Stimulated activated CD4-positive, alpha-beta T cell treated with anti-CD3 and anti-CD28 coated beads, Interleukin-1b, Interleukin-23, amount 100 ng/mL, for 1 hour (primary cell): ENCODE measurements around the gene CFAP77.

Experiments
- DNase-seq, 2 donors: peaks; one replicate each; pipeline ENCODE4 v3.0.0-alpha.2; 2020; ENCODE audit warnings: low read depth in 2 of 2

Gene CFAP77

DNA sequence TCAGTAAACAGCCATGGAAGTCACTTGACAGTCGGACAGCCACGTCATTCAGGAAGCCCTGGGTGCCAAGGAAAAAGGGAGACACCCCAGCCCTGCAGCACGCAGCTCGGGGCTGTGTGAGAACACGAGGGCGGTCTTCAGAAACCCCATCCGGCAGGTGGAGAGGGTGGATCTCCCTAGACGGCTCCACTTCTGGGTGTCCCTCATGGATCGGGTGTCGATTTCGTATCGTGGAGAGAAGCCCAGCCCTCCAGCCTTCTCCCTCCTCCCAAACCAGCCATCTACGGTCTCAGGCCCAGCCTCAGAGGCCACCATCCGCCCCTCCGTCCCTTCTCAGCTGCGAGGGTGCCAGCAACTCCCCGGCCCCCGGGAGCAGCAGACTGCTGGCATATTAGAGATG lies 106.9 kb downstream of the CFAP77 start:
- no peak for DNase-seq

DNA sequence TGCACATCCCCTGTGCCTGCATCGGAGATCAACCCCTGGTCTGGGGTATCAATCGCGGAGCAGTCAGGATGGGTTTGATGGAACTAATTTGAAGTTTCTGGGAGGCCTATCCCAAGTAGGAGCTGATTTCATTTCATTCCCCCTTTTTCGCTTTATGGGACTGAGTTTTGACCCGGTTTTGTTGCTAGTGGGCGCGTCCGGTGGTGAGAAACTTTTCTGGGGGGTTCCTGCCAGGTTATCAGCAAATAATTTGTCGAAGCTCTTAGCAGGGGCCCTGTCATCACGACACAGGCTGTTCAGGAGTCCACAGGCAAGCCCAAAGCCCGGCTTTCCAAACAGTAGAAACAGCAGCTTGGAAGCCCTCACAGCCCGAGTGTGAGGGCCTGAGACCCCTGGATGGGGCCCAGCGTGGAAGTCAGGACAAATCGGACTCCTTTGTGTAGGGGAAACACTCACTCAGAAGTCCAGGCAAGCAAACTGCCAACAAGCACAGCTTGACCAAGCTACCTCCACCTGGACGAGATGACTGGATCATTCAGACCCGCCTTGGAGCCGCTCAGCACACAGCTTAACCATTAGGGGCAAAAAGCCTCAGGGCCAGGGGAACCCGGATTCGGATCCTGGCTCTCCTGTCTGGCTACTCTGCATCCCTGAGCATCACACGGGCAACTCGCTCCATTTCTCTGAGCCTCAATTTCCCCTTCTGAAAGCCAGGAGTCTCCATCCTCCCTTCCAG lies 108.0 kb downstream of the CFAP77 start:
- no peak for DNase-seq

DNA sequence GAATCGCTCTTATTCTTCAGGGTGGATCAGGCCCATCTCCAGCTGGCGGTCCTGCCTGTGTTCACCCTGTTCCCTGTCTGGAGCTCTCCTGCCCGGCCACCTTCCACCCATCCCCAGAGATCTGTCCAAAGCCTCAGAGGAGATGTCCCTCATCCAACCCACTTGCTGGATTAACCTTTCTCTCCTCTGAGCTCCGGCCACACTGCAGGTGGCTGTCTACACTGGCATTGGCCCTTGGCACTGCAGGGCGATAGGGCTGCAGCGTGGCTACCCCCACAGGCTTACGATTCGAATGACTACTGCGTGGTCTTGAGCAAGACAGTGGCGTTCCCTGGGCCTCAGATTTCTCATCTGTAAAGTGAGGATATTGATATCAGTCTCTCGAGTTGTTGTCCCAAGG lies 108.6 kb downstream of the CFAP77 start:
- DNase-seq = no peak

DNA sequence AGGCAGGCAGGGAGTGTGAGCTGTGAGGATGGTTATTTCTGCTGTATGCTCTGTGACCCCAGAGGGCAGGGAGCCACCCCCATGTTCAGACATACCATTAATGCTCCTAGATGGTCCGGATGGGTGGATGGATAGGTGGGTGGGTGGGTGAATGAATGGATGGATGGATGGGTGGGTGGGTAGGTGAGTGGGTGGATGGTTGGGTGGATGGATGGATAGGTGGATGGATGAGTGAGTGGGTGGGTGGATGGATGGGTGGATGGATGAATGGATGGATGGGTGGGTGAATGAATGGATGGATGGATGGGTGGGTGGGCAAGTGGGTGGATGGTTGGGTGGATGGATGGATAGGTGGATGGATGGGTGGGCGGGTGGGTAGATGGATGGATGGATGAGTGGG lies 109.0 kb downstream of the CFAP77 start:
- DNase-seq = no peak

DNA sequence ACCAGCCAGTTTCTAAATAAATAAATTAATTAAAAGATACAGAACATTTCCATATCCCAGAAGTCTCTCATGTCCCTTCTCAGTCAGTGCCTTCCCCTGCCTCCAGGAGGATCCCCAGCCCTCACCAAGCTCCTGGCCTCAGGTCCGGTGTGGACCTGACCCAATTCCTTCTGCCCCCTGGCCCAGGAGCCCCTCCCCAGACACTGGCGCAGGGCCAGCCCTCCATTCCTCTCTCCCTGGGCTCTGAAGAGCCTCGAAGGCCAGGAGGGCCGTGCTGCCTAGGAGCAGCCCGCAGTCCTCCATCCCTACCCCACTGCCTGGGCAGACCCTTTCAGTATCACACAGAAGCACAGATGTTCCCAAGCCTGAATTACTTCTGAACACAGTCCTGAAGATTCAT lies 110.6 kb downstream of the CFAP77 start:
- no peak for DNase-seq

DNA sequence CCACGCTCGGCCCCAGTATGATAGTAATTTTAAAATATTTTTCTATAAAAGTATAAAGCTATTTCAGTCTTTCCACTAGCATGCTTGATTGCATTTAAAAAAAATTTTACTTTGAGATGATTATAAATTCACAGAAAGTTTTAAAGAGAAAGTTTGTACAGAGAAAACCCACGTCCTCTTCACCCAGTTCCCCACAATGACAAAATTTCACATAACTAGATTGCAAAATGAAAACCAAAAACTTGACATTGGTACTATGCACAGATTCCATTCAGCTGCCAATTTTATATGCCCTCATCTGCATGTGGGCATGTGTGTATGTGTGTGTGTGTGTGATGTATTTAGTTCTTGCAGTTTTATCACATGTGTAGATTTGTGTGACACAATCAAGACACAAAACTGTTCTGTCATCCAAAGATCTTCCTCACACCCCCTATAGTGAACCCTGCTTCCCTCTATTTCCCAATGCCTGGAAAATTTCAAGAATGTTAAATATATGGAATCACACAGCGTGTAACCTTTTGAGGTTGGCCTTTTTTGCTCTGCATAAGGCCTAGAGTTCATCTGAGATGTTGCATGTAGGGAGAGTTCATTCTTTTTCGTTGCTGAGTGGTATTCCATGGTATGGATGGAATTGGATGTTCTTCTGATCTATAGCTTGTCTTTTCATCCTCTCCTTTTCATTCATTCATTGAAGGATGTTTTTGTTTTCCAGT lies 115.5 kb downstream of the CFAP77 start:
- no peak for DNase-seq

DNA sequence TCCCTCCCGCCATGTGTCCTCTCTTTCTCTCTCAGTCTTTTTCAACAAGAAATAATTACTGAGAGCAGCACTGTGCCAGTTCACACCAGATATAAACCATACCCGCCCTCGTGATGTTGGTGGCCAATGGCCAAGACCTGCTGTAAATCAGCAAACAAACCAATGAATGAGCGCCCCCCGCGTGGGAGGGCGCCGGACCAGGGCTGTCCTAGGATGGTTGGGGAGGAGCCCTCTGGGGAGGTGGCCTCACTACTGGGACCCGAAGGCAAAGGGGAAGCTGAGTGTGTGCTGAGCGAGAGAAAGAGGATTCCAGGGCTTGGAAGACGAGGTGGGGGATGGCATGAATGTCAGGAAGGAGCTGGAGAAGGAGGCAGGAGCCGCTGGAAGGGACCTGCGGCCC lies 121.2 kb downstream of the CFAP77 start:
- no peak for DNase-seq

DNA sequence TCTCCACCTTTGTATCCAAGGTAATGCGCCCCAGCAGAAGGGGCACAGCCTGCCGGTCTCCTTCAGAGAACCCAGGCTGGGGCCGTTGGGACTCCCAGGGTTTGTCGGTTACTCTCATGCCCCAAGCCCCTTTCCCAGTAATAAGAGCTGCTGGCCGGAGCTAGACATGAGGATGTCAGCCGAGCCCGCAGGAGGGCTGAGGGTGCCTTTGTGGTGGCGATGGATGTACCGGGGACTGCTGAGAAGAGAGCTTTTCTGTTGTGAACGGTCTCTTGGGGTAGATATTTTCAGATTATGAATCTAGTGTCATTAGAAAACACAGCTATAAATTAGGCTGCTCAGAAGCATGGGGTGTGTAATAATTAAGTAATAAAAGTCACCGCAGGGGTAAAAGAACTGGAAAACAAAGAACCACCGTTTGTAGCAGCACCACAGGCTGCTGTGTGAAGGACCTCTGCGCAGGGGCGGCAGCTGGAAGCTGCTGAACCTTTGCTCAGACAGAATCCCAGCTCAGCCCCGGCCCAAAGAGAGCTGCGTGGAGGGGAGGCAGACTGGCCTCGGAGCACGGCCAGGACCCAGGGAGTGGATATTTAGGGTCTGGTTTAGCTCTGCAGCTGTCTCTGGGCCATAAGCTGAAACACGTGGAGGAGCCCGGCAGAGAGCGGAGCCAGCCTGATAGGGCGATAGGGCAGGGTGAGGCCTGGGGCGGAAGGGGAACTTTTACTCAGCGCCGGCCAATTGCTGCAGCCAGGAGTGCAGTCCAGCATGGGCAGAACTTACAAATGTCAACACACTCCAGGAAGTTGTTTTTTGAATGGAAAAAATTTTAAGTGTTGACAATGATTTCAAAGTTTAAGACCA lies 121.9 kb downstream of the CFAP77 start:
- no peak for DNase-seq

DNA sequence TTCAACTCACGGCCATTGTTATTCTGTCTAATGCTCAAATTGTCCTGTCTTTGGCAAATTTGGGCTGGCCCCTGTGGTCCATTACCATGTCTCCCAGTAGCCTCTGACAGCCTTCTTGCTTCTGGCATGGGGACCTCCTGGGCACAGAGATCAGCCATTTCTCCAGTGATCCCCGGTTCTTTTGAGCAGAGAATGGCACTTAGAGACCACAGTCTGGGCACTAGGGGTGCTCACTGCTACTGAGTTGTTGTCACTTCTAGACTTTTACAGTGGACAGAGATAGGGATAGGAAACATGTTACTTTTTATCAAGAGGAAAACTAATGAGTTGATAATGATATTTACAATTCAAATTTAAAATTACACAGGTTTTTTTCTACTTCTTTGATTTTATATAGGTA lies 124.8 kb downstream of the CFAP77 start:
- no peak for DNase-seq

DNA sequence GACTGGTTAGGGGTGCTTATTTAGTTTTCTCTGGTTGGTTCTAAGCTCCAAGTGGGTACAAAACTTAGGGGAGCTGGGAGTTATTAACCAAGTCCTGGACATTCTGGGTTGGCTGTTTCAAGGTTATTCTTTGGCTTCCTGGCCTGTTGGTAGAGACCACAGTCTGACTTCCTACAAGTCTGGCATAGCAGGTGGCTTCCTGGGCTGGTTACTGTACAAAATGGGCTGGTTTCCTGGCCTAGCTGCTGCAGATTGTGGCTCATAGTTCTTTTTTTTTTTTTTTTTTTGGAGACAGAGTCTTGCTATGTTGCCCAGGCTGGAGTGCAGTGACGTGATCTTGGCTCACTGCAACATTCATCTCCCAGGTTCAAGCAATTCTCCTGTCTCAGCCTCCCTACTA lies 126.1 kb downstream of the CFAP77 start:
- DNase-seq = no peak

DNA sequence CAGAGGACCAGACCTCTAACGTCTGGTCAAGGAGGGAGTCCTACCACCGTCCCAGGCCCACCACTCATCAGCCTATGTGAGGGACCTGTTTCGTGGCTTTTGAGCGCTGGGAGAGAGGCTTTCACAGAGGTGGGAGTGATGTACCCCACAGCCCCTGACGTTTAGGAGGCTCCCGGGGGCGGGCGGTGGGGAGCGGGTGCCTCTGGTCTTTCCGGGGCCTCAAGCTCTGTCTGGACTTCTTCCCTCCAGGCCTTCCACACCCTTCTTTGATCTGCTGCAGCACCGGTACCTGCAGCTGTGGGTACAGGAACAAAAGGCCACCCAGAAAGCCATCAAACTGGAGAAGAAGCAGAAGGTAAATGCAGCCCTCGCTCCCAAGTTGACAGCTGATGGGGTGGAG lies 127.3 kb downstream of the CFAP77 start:
- DNase-seq = no peak

DNA sequence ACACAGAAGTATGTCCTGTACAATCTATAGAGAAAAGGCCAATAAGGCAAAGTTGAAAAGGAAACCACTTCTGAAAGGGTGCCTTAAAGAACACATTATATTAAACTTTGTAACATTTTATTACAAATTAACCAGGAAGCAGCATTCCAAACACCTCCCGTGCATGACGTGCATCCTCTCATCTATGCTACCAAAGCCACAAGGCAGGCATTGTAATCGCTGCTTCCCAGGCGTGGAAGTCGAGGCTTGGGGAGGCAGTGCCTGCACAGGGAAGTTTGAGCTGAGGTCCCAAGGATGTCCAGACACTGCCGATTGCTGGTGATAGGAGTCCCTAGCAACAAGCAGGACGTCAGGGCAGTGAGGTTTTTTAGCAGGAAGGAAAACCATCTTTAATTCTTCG lies 128.1 kb downstream of the CFAP77 start:
- no peak for DNase-seq

DNA sequence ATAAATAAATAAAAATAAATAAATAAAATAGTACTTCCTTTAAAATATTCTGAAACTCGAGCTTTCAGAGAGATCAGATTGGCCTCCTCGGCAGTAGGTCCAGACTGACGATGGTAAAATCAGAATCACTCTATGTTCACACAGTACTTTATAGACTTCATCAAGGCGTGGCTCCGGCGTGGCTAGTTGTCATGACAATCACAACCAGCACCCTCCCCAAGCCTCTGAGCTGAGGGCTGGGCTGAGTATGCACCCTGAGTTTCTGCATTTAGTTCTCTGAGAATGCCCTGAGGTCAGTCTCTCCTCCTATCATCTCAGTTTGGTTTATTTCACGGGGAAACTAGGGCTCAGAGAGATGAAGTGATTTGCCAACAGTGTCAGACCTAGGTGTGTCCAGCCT lies 129.1 kb downstream of the CFAP77 start:
- DNase-seq = no peak

DNA sequence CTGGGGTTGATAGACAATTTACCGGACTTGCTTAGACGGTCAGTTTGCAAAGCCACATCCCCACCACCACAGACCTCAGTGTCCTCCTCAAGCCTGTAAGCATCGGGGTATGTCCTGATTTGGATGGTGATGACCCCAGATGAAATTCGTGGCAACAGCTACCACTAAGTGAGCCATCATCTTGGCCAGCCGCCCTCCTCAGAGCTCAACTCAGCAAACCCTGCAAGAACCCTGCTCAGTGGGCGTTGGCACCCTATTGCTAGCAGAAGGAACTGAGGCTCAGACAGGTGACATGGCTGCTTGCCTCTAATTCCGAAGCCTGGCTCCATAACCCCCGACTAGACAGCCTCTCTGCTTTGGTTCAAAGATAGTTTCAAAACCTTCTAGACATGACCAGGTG lies 131.0 kb downstream of the CFAP77 start:
- DNase-seq = no peak

DNA sequence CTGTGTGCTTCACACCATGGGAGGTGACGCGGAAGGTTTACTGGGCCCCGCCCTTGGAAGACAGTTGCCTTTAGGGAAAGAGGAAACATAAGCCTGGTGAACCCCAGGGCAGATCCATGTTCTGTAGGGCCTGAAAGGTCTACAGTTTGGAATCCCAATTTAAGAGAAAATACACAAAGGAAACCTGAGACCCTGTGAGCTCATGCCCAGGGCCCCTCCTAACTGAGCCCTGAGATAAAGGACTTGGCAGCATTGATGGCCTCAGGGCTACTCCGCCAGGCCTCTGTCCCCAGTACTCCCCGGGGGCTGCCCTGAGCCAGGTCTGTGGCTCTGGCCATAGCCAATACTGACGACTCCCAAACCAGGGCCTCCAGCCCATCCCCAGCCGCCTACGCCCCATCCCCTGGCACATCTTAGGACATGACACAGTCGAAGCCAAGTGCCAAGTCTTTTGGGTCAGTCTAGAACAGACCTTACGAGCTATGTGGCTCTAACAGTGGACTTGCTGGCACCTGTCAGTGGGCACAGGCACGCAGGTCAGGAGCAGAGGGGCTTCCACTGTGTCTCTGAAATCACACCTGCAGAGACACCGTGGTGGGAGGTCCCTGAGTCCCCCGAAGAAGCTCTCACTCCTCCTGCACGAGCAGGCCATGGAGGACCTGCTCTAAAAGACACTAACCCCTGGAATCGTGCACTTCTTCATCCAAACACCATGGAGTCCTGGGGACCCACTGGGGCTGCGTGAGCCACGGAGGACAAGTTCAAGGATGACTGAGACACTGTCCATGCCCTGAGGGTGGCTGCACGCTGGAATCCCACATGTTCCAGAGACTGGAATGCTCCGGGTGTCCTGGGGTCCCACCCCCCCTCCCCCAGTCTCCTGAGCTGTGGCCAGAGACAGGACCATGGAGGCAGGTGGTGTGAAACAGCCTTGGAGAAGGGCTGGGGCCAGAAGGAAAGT lies 132.1 kb downstream of the CFAP77 start:
- DNase-seq = no peak

DNA sequence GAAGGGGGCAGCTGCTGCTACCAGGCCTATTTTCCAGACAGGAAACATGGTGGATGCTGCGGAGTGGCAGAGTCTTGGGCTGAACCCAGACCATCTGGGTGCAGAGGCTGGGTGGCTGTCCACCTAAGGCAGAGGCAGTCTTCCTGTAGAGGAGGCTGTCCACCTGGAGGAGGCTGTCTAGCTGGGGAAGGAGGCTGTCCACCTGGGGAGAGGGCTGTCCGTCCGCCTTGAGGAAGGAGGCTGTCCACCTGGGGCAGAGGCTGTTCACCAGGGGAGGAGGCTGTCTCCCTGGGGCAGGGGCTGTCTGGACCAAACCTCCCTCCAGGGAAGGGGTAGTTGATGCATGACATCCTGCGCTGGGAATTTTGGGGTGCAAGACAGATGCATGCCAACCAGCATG lies 133.2 kb downstream of the CFAP77 start:
- DNase-seq = no peak

DNA sequence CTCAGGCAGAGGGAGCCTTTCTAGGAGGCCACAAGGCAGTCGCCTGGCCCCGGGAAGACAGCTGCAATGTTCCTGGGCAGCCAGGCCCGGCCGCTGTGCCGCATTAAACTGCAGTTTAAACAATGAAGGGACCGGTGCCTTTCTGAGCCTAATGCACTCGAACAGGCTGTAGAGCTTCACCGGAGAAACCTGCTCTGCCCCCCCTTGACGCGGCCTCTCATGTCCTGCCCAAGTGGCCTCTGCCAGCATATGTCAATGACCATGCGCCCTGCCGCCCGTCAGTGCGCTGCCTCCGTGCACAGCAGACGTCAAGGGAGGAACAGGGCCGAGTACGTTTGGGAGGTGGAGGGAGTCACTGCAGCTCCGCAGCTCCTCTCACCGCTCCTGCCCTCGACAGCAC lies 133.9 kb downstream of the CFAP77 start:
- DNase-seq = no peak

DNA sequence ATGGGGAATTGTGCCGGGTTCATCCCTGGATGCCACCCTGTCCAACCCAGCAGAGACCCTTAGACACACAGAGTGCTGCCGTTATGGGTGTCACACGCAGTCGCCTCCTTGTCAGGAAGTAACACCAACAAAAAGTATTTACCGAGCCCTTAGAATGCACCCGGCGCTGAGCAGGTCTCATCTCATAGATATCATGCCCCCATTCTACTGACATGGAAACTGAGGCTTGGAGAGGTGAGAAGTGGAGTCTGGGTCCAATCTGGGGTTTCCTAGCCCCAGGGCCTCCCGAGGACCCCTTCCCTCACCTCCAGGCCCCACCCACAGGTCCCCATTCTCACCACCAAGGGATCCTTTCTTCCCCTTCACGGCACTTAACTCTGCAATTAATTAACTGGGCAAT lies 135.6 kb downstream of the CFAP77 start:
- no peak for DNase-seq

DNA sequence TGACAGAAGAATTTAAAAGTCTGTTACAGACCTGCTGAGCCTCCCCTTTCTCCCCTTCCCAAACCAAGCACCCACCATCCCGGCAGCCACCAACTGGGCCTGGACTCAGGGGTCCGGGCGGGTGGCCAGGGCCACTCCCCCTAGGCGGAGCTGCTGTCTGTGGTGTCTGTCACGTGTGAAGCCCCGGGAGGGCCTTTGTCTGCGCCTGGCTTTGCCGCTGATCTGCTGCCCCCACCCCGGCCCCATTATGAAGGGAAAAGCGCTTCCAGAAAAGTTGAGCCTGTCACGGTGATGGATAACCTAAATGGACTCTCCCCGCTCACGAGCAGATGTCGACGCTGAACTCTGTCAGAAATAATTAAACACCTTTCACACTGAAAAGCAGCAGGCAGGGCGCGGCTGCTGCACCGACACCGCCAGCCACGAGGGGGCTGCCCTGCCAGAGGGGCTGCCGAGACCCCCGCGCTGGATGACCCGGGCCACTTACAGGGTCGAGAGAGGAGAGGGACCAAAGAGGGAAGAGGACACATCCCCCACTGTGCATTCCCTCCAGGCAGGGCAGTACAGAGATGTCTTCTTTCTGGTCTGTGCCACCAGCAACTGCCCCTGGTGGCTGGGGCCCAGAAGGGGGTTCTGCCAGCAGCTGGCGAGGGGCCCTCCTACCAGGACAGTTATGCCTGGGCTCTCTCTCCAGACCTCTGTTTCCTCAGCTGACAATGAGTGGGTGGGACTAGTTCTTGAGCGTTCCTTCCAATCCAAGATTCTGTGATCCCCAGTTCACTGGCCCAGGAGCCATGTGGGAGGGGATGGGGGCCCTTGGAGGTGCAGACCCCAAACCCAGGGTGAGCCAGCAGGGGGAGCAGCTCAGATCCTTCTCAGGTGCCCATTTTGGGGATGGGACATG lies 136.4 kb downstream of the CFAP77 start:
- no peak for DNase-seq

DNA sequence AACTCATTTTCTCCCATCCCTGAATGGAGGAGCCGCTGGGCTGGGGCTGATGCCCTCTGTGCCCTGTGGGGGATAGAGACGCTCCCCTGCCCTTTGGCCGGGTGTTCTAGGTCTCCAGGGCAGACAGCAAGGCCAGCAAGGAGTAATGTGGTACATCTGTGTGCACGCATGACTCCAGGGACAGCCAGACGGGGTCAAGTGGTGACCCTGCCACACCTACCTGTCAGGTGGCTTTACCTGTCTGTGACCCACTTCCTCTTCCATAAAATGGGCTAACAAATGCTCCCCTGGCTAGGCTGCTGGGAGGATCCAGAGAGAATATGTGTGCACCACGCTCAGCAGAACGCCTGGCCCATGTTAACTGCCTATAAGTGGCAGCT lies 137.0 kb downstream of the CFAP77 start:
- DNase-seq = no peak

DNA sequence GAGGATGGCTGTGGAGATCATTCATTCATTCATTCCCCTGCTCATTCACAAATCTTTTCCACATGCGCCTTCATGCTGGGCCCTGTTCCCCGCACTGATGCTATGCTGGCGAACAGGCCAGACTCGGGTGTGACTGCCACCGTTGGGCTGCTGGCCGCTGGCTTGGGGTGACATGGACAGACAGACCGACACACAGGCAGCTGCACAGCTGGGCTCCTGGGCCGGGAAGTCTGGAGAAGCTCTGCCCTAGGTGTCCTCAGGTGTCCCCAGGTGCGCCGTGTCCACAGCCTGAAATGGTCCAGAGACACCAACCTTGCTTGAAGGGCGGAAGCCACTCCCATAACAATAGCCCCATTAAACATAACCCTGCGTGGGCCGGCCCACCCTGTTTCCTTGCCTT lies 137.4 kb downstream of the CFAP77 start:
- DNase-seq = no peak
